GM19395 (cell line): ENCODE data around the gene PFDN1.

ENCODE experiments used
- ATAC-seq: cut with Tn5 transposase; IDR thresholded peaks from one replicate; pipeline ENCODE4 v1.9.1; 2021; ENCODE audit warnings: mild to moderate bottlenecking, moderate library complexity; ENCODE audit not compliant: unreplicated experiment

Gene PFDN1

DNA sequence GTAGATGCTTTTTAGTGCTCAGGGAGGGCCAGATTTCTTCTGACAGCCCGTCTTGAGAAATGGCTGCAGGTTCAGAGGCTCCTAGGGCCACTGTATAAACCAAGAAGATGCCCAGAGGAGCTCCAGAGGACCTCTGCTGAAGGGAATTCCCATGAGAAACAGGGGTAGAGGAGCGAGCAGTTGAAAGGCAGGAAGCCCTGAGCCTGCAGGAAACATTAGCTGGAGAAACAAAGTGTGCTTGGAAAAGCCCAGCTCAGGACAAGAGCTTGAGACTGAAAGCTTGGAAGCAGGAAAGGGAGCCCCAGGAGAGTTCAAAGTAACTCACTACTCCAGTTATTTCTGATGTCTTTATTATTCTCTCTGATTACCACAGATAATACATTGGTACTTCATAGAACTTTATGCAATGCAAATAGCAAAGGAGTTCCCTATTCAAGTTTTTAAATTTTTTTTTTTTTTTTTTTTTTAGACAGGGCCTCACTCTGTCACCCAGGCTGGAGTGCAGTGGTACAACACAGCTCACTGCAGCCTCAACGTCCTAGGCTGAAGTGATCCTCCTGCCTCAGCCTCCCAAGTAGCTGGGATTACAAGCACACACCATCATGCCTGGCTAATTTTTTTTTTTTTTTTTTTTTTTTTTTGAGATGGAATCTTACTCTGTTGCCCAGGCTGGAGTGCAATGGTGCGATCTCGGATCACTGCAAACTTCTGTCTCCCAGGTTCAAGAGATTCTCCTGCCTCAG lies 27.0 kb upstream of the PFDN1 start:
- no peak for ATAC-seq

DNA sequence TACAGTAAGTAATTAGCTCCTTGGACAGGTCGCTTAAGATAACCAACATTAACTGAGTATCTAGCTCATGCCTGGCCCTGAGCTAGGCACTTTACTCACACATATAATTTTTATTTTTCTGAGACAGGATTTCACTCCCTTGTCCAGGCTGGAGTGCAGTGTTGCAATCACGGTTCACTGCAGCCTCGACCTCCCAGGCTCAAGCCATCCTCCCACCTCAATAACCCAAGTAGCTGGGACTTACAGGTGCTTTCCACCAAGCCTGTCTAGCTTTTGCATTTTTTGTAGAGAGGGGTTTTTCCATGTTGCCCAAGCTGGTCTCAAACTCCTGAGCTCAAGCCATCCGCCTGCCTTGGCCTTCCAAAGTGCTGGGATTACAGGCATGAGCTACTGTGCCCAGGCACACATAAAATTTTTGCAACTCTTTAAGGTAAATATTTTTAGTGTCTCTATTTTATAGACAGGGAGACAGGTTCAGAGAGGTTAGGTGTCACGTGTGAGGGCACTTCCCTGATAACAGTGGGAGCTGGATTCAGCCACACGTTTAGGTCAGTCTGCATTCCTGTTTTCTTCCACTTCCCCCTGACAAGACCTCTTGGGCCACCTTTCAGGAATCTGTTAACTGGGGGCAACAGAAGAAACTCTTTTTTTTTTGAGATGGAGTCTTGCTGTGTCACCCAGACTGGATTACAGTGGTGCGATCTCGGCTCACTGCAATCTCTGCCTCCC lies 25.3 kb upstream of the PFDN1 start:
- ATAC-seq = no peak

DNA sequence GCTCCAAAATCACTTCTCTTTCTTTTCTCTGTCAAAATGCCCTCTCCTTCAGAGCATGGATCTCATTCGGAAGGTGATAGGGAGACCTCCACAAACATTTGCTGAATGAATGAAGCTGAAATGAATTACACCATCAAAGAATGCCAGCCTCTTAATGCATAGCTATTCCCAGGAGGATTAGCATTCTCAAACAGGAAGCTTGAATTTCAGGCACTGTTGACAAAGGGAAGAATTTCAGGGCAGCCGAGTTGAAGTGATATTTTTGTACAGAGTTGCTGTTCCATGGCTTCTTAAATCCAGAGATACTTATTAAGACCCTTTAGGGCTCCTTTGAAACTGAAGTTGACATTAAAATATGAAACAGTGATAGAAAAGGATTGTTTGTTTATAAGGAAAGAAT lies 24.7 kb upstream of the PFDN1 start:
- no peak for ATAC-seq

DNA sequence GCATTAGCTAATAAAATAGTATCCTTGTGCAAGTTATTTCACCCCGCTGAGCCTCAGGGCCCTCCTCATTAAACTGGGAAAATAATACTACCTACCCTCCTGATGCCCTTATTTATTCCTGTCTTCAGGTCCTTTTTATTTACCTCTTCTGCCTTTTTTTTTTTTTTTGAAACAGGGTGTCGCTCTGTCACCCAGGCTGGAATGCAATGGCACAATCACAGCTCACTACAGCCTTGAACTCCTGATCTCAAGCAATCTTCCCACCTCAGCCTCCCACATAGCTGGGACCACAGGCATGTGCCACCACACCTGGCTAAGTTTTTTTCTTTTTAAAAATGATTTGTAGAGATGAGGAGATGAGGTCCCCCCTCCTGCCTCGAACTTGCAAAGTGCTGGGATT lies 22.6 kb upstream of the PFDN1 start:
- ATAC-seq = no peak

DNA sequence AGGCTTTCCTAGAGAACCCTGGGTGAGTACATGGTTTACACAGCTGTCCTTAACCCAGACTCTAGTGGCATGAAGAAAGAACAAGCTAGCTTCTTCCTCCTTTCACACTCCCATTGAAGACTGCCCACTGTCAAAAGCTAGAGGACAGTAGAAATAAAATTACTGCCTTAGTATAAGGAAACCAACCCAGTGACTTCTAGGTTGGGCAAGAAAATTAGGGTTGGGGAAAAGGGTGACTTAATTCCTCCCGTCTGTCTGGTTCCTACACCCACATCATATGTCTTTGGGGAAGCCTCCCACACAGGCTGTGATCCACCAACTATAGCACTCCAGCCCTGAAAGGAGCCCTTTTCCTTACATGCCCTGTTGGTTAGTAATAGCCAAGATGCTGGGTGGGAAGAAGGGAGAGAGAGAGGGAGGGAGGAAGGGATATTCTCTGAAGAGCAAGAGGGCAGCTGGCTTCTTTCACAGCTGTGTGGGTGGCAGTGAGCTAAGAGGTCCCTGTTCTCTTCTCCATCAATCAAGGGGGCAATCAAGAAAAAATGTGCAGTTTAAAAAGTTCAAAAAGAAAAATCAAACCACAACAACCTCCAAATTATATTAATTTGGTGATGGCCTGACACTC lies 21.8 kb upstream of the PFDN1 start:
- no peak for ATAC-seq

DNA sequence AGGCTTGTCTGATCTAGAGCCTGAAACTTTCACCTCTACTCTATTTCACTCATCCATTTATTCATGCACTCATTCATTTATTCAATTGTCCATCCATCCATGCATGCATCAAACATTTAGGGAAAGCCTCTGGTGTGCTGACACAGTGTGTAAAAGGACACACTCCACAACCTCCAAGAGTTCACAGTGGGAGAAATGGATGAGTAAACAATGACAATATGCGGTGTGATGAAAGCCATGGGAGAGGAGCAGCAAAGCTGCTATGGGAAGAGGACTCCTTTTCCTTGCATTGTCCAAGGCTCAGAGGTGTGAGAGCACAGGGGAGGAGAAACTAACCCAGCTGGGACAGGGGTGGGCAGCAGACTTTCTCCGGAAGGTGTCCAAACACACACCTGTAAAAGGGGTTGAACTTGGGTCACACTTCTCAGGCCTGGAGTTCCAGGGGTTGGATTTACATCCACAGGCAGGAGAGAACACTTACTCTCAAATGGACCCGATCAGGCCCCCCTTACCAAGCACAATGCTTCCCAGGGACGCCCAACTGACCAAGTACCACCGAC lies 21.2 kb upstream of the PFDN1 start:
- ATAC-seq = no peak

DNA sequence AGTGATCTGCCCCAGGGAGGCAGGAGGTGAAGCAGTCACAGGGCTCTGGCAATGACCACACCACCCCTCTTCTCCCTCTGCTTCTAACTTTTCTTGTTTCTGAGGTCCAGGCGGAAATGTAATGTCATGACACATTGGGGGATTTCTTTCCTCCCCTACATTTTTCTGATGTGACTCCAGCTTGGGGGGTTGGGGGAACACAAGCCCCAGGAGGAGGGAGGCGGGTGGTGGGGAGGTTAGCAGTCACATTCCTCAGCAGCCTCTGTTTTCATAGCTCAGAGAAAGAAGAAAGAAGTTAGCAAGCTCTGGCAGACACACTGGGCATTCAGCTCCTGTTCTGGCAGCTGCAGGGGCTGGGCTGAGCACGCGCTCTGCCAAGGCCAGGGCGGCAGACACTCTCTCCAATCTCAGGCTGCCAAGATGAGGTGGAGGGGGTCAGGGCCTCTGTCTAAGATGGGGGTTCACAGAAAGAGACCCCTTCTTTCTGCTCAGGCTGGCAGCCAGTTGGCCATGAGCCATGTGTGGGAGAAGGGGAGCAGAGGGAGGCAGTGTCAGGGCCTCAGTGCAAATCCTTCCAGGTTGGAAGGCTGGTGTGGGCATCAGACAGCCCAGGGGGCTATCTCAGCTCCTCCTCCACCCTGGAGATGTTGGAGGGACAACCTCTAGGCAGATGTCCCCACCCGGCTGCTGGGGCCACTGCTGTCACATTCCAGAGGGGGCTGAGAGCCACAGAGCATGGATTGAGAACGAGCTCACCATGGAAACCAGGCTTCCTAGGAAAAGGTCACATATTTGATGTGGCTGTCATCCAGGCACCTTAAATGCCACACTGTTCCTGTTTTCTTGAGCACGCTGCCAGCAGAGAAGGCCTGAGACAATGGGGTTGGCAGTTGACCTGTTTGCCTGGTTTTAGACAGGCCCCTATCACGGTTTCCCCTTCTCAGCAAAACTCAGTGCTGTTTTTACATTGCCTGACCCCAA lies 20.1 kb upstream of the PFDN1 start:
- no peak for ATAC-seq

DNA sequence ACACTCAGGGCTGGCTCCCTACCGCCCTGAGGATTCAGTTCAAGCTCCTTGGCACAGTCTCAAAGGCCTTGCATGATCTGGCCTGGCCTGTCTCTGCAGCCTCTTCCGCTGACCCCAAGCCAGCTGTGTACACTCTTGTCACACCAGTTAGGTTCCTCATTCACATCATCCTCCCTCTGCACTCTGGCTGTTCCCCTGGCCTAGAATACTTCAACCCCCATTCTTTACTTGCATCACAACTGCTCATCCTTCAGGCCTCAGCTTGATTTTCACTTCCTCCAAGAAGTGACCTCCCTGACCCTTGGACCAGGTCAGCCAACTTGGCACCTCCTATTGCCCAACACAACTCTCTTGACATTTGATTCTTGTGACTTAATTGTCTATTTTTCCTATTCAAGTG lies 18.9 kb upstream of the PFDN1 start:
- no peak for ATAC-seq

DNA sequence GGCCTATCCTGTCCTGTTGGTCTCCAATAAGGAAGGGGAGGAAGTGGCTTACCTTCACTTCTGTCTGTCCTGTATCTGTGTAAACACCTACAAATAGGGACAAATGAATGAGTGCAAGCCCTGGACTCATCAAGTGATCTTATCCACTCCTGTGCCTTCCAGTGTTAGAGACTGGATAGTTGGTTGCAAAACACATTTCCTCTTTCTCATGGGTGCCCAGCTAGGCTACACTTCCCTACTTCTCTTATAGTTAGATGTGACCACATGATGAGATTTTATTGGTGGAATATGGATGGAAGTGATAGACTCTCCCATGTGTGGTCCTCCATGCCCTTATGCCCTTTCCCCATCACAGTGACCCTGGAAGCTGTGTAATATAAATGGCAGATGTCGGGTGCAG lies 16.9 kb upstream of the PFDN1 start:
- no peak for ATAC-seq

DNA sequence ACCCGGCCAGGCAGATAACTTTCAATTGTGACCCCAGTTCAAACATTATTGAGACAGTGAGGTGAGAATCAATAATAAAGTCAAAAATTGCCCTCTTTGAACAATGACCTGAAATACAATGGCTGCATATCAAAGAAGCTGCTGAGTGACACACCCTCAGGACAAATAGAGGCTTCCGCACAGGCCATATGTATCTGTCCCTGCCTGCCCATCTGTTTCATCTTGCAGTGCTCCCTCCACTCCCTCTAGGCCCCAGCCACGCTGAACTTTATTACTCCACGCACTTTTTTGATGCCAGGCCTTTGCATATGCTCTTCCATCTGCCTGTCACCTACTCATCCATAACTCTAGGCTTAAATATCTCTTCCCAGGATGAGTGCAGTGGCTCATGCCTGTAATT lies 15.9 kb upstream of the PFDN1 start:
- no peak for ATAC-seq

DNA sequence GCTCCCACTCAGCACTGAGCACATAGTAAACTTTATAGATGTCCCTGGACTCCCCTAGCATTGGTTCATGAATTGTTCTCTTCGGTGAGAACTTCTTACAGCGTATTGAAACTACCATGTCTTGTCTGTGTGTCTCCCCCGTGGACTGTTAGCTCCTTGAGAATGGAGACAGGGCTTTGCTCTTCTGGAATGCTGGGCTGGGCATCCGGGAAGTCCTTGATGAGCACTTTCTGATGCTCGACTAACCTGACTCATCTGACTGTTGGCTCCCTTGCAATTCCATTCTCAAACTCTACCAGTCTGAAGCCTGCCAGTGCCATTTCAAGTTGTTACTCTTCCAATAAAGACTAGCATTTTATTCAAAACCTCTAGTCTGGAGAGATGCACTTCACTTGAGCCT lies 15.0 kb upstream of the PFDN1 start:
- ATAC-seq = no peak

DNA sequence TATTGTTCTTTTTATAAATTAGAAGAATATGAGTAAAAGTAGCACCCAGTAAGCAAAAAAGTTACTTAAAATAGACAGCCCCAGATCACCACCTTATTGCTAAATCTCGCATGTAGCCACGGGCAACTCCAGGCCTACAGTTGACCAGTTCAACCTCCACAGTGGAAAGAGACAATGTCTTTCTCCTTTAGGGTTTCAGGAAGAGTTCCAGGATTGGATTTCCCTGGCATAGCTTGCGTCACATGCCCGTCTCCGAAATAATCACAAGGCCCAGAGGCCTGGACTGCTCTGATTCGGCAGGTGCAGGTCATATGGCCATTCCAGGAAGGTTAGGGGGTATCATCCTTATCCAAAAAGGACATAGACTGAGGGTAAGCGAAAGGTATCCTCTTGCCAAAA lies 9.9 kb upstream of the PFDN1 start:
- ATAC-seq = no peak

DNA sequence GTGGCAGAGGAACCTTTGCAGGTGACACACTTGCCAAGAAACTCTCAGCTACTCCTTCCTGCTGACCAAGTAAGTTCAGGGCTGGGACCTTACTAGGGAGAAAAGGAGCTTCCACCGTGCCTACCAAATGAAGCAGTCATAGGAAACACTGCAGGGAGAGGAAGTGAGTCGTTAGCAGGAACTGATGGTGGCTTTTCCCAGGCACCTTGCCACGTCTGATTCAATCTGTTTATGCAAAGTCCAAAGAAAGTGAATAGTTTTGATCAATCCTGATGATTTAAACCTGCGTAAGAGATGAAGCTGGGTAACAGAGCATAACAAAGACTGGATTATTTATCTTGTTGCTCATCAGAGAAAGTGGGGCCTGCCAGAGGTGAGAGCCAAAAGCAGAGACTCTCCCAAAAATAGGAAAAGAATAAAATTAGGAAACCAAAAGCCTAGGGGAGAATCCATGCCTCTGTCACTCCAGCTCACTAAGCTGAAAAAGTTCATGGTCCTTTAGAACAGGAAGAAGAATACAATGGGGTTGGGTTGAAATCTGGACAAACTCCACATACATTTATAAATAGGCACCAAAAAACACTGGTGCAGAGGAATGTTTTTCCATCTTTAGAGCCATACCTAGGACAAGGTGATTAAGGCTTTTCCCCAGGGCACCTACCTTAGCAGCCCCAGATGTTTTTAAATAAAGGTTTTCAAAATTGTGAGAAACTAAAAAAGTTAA lies 9.3 kb upstream of the PFDN1 start:
- ATAC-seq = no peak

DNA sequence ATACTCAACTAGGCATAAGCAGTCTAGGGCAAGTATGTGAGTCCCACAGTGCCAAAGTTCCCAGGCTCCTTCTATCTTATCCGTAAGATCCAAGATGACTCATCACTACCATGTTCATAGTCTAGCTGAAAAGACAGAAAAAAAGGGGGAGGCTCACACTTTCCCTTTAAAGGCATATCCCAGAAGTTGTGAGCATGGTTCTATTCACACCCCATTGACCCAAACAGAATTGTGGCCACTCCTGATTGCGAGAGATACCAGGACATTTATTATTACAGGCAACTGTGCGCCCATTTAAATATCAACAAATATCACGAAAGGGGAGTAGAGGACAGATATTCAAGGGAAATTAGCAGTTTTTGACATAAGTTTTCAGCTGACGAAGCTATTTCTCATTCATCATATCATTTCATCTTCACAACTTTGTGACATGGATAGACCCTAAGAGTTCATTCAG lies 8.1 kb upstream of the PFDN1 start:
- no peak for ATAC-seq

DNA sequence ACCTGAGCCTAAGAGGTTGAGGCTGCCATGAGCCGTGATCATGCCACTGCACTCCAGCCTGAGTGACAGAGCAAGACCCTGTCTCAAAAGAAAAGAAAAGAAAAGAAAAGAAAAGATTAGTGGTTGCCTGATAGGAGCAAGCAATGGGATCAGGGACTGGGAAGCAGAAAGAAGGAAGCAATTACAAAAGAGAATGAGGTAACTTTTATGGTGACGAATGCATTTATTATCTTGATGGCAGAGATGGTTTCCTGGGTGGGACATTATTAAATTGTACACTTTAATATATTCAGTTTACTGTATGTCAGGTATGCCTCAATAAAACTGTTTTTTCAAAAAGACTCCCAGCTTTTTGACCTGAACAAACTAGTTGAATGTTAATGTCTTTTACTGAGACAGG lies 7.5 kb upstream of the PFDN1 start:
- ATAC-seq = no peak

DNA sequence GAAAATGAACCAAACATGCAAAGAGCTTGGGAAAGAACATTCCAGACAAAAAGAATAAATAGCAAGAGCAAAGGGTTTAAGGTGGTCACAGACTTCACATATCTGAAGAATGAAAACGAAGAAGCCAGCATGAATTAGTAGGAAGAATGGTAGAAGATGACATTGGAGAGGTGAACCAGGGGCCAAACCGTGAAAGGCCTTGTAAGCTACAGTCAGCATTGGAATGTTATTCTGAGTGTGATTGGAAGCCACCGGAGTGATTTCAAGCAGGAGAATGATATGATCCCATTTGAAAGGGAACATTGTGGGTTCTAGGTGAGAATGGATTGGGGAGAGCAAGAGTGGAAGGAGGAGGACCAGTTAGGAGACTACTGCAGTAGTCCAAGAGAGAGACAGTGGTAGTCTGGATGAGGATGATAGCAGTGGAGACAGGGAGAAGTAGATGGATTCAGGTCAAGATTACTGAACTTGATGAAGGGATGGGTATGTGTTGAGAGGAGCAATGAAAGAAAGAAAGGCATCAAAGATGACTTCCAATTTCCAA lies 6.9 kb upstream of the PFDN1 start:
- no peak for ATAC-seq

DNA sequence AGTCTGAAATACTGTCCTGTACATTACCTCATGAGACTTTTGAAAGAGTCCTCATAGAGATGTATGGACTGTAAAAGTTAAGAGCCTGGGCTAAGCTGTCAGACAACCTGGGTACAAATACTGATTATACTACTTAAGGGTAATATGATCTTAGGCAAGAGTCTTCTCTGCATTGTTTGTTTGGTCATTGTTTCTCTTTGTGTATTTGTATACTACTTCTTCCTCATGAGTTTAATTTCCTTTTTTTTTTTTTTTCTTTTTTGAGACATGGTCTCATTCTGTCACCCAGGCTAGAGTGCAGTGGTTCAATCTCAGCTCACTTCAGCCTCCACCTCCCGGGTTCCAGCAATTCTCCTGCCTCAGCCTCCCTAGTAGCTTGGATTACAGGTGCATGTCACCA lies 2.6 kb upstream of the PFDN1 start:
- no peak for ATAC-seq

DNA sequence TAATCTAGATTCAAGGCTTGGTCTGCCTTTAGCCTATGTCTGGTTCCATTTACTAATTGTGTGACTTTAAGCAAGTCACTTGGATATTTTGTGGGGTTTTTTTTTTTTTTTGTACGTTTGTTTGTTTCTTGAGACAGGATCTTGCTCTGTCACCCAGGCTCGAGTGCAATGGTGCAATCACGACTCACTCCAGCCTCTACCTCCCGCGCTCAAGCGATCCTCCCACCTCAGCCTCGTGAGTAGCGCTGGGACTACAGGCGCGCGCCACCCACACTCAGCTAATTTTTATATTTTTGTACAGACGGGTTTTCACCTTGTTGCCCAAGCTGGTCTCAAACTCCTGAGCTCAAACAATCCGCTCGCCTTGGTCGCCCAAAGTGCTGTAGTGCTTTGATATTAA lies 1.1 kb upstream of the PFDN1 start:
- no peak for ATAC-seq

DNA sequence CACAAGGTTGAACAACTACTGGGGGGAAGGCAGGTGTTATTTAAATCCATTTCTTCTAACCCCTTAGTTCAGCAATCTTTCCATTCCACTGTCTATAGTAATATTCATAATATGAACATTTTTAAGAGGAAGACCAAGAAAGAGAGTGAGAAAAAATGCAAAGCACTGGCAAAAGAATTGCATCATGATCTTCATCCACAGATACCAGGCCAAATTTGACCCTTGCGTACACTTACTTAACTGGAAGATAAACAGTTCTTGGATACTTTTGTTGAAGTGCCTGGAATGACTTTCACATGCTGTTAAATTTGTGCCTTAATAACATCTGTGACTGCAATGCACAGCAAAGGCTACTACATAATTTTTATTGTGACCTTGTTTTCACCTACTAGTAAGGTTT lies 1.8 kb downstream of the PFDN1 start:
- no peak for ATAC-seq

DNA sequence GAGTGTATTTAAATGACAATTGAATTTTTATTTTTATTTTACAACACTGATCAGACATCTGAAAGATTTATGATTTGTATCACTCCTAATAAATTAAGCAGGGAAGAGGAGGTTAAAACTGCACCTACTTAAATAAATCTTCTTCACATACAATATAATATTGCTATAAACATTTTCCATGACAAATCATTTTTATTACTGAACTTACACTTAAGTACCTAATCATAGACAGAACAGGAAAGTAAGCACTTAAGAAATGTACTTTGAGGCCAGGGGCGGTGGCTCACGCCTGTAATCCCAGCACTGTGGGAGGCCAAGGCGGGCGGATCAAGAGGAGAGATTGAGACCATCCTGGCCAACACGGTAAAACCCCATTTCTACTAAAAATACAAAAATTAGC lies 3.8 kb downstream of the PFDN1 start:
- ATAC-seq = no peak
